ENCODE measurements around the gene RAMP1.
A peak's percentile ranks its signal among the peaks of the same experiment; 100 is the strongest.
"Not testable (repeated sequence)": the region's sequence is repeated elsewhere in the genome, so short reads cannot be mapped to it uniquely, and the experiment has no call there.

RAMP1 gene

DNA sequence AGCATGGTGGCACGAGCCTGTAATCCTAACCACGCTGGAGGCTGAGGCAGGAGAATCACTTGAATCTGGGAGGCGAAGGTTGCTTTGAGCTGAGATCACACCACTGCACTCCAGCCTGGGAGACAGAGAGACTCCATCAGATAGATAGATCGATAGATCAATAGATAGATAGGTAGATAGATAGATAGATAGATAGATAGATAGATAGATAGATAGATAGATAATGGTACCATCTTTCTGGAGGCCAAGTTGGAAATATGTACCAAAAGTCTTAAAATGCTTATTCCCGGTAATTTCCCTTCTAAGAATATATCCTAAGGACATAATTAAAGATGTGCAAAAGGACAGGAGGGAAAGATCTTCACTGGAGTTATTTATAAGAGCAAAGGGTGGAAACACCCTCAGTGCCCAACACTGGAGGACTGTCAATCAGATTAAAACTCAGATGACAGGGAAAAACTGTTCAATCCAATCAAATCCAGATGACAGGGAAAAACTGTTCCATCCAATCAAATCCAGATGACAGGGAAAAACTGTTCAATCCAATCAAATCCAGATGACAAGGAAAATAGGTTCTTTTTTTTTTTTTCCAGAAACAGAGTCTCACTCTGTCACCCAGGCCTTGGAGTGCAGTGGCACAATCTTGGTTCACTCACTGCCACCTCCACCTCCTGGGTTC lies 58.4 kb downstream of the RAMP1 start:
- ATAC-seq: no peak
- DNase-seq: no peak

DNA sequence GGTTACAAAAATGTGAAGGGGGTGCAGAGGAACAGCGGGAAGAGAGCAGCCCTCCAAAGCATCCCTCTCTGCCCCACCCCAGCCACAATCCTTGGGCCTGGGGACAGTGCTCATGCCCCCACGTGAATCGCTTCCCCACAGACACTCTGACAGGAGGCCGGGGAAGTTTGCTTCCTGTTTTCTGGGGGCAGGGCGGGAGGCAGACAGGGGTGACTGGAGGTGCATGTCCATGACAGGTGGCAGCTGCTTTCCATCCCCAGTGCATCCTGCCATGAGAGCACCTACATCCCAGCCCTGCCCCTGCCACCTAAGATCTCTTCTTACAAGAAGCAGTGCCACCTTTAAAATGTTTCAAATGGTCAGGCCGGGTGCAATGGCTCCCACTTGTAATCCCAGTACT lies 60.2 kb downstream of the RAMP1 start:
- DNase-seq (no peak), ATAC-seq (no peak)

DNA sequence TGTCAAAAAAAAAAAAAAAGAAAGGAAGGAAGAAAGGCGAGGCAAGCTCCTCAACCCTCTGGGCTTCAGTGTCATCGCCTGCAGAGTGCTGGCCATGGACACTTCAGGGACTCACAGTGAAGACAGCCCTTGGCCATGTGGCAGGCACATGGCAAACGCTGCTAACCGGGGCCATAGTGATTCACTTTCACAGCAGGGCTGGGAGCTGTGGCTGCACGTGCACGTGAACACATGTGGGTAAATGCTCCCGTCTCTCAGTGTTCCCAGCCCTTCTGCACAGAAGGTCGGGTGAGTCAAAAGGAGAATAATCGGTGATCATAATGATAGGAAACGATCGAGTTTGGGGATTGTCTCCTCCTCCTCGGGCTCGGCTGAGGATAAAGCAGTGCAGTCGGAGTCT lies 61.2 kb downstream of the RAMP1 start:
- DNase-seq: no peak
- no peak for ATAC-seq

DNA sequence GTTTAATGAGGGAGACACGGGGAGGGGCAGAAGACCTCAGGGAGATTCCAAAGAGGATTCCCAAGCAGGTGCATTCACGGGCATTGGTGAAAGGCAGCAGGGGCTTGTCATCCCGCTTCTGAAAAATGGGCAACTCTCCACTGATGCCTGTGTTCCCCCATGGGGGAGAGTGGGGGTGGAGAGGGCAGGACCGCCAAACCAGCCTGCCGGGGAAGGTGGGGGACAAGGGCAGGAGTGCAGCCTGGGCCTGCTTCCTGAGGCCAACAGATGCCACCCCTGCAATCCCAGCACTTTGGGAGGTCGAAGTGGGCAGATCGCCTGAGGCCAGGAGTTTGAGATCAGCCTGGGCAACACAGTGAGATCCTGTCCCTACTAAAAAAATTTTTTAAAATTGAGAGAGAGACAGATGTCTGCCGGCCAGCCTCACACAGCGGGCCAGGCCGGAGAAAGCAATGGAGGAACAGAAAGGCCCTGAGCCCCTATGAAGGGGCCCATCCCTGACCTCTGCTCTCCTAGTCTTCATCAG lies 62.6 kb downstream of the RAMP1 start:
- no peak for DNase-seq
- ATAC-seq: no peak

DNA sequence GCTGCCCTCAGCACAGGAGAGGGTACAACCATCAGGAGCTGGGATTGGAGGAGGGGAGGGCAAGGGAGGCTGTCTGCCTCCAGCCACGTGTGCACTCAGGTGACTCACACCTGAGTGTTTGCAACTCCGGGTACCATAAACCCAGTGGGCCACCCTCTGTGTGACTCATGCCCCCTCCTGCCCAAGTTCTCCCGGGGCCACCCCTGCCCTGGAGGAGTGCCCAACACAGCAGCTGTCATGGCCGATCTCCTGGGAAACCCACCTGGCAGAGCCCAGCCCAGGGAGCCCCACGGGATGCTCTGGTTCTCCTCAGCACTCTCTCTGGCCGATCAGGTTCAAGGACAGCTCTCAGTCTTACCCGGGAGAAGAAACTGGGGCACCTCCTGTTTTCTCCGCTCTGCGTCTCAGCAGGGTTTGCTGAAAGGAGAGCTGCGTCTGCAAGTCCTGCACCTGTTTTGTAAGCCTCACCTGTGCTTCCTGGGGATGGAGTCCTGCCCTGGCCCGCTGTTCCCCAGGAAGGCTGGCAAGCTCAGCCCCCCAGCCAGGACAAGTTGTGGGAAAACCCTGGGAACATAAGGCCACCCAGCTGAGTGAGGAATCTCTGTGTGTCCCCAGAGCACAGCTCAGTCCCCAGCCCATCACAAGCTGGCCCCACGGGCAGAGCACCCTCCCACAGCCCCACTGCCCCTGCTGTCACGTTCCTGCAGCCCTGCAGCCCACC lies 63.4 kb downstream of the RAMP1 start:
- ATAC-seq (peak; percentile 50), DNase-seq (peak; percentile 38)

DNA sequence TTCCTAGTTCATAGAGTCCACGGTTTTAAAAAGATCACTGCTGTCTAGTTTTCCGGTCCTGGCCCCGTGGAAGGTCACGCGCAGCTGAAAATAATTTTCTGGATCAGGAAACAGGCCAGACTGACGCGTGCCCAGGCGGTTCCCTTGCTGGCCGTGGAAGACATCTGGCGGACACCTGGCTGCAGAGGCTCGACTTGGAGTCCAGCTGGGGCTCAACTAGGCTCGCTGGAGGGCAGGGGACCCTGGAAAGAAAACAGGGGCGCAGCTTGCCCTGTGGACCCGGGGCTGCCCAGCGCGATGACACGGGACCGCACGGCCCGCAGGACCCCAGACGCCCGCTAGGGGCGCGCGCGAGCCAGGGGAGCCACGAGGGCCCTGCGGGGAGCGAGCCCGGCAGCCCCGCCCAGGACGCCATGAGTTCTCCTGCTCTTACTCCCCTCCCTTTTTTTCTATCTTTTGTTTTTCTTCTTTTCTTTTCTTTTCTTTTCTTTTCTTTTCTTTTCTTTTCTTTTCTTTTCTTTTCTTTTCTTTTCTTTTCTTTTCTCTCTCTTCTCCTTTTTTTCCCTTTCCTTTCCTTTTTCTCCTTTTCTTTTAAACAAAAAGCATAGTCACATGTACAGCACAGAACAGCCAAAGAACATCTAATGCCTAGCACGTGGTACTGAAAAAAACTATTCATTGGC lies 64.2 kb downstream of the RAMP1 start:
- peak; percentile 92 for DNase-seq
- ATAC-seq: peak; percentile 96

DNA sequence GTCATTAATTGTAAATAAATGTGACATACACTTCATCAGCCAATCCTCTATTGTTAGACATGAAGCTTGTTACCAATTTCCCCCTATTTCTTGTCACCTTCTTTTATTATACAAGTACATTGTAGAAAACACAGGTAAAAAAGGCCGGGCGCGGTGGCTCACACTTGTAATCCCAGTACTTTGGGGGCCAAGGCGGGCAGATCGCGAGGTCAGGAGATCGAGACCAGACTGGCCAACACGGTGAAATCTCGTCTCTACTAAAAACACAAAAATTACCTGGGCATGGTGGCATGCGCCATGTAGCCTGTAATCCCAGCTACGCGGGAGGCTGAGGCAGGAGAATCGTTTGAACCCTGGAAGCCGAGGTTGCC lies 64.7 kb downstream of the RAMP1 start:
- no peak for DNase-seq
- ATAC-seq: no peak

DNA sequence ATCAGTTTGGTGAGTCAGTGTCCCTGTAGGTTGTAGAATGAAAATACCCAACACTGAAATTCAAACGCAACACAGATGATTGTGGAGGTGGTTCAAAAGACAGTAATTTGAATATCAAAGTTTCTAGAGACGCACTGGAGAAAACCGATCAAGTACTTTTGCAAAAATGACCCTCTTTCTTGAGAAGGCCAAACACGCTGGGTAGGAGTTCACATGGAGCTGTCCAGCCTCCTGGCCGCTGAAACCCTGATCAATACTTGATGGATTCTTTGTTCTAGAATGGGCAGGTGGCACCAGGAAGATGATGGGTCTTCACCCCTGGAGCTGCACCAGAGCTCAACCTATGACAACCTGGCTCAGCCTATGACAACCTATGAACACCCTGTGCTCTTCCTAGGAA lies 67.7 kb downstream of the RAMP1 start:
- DNase-seq (no peak), ATAC-seq (no peak)

DNA sequence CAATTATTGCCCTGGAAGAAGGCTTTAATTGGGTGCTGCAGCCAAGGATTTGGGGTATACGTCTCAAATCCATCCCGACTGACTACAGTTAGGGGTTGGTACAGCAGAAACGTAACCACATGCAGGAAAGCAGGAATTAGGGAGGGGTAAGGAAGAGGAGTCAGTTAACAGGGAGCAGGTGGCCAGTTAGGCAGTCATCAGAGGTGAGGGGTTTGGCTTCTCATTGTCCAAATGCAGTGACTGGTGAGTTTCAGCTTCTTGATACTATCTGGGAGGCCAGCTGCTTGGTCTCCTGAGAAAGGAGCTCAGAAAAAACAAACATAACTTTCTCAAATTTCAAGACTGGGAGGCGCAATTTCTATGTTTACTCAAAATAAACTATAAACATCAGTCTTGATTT lies 68.6 kb downstream of the RAMP1 start:
- no peak for ATAC-seq
- DNase-seq: no peak

DNA sequence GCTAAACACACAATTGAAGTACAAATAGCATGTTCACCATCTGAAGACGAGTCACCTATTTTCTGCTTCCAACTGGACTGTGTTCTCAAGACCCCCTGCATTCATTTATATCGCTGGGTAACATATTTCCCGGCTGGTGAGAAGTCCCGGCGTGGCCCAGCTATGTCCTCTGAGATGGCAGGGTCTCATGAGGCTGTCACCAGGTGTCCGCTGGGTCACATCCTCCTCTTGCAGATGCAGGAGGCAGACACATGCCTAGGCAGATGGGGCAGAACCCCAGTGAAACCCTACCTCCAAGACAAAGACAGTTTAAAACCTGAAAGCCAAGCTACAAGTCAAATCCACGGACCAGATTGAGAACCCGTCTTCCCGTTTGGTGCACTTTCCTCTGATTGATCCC lies 70.6 kb downstream of the RAMP1 start:
- ATAC-seq (no peak), DNase-seq (no peak)

DNA sequence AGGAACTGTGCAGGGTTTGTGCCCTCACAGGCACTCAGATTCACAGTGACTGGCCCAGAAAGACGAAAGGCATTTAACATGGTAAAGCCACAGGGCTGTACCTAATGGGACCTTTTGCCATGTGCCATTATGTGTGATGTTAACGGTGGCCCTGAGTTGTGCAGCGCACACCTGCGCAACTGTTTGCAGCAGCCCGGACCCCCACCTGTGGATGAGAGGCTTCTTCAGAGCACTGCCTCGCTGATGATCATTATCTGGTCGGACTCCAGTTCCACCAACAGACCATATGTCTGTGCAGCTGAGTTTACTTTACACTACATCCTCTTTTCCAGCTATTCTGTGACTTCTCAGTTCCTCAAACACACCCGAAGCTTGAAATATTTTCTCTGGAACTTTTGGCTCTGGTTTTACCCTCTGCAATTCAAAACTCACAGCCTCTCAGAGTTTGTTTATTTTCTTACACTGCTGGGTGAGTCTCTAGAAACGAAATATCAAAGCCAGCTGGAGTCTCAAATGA lies 71.8 kb downstream of the RAMP1 start:
- no peak for DNase-seq
- ATAC-seq: no peak

DNA sequence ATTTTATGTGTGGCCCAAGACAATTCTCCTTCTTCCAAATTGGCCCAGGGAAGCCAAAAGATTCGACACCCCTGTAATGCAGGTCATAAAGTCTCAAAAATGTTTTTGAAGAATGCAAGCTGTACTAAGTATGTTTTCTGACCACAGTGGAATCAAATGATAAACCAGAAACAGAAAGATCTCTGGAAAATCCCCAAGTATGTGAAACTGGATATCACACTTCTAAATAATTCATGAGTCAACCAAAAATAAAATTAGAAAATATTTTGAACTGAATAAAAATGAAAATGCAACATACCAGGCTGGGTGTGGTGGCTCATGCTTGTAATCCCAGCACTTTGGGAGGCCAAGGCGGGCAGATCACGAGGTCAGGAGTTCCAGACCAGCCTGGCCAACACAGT lies 73.3 kb downstream of the RAMP1 start:
- ATAC-seq: peak; percentile 72
- DNase-seq: no peak

DNA sequence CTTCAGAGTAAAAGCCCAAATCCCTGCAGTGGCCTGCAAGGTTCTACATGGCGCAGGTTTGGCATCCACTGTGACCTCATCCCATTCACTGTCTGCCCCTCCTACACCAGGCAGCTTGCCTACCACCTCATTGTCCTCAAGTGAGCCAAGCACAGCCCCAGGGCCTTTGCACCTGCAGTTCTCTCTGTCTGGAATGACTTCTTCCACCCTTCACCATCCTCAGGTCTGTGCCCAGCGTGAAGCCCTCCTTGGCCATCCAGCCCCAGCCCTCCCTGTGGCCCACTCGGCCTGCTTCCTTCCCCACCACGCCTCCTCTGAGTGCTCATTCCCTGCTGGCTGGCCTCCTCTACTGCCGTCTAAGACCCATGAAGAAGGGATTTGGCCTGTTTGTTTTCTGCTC lies 74.8 kb downstream of the RAMP1 start:
- ATAC-seq (no peak), DNase-seq (no peak)

DNA sequence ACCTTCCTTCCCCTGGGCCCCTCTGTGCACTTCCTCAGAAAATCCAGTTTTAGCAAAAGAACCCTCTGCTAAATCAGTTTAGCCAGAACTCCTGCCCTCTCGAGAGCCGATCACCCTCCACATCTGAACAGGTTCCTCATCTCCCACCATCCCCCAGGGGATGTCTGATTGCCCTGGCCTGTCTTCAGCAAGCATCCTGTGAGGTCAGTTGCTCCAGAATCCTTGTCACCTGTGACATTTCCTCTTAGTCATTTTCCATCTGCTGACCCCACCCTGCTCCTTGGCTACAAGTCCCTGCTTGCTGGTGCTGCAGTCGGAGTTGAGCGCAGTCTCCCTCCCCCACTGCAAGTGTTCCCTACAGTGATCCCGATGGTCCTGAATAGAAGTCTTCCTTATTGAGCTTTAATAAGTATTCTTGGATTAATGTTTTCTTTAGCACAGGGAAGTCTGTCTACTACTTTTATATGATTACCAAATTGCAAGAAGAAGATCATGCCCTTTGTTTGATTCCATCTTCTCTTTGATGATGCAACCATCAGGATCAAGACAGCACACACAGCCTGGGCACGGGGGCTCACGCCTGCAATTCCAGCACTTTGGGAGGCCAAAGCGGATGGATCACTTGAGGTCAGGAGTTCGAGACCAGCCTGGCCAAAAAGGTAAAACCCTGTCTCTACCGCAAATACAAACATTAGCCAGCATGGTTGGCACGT lies 76.5 kb downstream of the RAMP1 start:
- ATAC-seq: no peak
- DNase-seq: no peak

DNA sequence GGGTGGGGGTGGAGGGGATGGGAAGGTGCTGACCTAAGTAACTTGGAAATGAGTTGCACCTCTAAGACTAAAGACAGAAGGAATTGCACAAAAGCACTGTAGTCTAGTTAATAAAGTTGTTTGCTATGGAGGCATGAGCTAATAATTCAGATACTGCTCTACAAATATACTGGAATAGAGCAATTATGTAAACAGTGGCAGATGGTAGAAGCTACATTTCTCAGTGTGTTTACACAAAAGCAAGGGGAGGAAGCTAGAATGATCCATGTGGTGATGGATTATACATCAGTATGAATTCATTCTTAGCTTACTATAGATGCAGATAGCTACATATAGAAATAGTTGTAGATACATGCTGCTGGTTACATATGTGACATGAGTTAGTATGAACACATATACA lies 79.8 kb downstream of the RAMP1 start:
- DNase-seq (no peak), ATAC-seq (no peak)

DNA sequence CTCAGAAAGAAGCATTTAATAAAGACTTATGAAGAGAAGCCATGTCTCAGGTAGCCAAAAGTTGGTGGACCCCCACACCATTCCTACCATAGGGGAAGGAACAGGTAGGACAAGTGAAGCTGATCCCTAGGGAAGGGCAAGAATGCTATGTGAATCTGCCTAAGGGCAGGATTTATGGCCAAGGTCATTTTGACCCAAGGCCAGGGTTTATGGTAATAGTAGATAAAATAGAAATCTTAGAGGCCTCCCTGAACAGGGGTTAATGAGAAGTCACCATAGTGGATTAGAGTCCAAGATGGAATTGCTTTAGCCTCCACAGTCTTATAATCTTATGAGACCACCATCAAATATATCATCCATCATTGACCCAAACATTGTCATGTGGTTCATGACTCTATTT lies 81.4 kb downstream of the RAMP1 start:
- DNase-seq (no peak), ATAC-seq (no peak)

DNA sequence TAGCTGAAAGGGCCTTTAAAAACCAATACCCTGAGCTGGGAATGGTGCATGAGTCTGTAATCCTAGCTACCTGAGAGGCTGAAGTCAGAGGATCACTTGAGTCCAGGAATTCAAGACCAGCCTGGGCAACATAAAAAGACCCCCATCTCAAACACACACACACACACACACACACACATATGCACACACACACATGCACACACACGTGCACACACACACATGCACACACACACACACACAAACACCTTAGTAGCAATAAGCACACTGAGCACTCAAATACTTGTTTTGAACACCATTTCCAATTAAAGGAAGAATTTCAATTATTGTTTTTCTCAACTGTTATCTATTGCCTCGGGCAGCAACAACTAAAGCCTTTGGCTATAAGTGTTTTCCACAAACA lies 81.8 kb downstream of the RAMP1 start:
- DNase-seq (no peak), ATAC-seq (no peak)

DNA sequence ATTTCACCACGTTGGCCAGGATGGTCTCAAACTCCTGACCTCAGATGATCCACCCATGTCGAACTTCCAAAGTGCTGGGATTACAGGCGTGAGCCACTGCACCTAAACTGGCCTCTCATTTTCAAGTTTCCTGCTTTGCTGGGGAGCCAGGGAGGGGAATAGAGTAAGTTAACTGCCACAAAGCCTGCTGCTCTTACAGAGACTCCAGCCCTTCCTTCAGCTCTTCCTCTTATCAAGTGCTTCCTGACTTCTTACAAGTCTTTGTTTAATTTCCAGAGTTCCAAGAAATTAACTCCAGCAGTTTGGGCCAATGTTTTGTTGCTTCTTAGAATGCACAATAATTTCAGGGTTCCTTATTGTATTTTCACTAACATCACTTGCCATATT lies 83.1 kb downstream of the RAMP1 start:
- no peak for DNase-seq

DNA sequence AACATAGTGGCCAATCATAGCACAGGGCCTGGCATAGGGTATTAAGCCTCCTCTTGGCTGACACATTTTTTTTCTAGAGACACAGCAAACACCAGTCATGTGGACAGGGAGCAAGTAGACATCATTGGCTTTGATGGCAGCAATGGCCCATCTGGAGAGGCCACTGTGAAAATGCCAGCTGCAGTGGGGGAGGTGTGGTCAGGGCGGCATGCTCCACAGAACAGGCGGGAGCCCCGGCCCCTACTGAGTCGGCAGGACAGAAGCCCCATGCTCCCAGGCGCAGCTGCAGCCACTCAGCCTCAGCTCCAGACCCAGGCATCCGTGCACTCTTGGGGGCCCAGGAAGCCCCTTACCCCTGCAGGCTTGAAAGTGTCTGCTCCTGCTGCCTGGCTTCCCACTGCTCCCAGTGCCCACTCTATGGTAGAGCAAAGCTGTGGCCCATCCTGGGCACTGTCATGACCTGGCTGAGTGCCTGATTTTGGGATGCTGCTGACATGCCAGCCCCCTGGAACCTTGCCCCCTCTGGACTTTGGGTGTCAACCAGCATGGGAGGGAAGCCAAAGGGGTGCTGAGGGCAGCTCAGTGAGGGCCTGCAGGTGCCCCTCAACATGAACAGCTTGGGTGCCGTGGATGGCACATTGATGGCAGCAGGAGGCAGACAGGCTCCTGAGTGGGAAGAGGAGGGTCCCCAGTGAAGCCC lies 84.1 kb downstream of the RAMP1 start:
- ATAC-seq (no peak), DNase-seq (no peak)

More for the DNA sequence above, 83.1 kb downstream of the RAMP1 start:
- ATAC-seq: no peak

DNA sequence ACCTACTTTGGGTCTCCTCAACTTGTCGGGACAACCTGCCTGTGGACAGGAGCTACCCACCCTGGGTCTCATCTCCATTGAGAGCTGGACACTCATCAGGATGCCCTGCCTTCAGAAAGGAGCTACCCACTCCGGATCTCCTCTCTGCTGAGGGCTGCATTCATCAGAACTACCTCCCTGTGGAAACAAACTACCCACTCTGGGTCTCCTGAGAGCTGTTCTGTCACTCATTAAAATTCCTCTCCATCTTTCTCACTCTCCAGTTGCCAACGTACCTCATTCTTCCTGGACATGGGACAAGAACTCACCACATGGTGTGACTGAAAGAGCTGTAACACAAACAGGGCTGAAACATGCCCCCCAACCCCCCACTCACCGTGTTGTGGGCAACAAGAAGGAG lies 84.9 kb downstream of the RAMP1 start:
- ATAC-seq: no peak
- DNase-seq: no peak

DNA sequence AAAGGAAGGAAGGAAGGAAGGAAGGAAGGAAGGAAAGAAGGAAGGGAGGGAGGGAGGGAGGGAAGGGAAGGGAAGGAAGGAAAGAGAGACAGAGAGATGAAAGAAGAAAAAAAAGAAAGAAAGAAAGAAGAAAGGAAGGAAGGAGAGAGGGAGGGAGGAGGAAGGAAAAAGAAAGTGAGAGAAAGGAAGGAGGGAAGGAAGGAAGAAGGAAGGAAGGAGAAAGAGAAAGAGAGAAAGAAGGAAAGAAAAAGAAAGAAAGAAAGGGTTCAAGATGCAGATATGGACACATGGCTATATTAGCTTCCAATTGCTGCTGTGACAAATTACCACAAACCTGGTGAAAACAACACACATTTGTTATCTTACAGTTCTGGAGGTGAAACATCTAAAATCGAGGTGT lies 87.0 kb downstream of the RAMP1 start:
- no peak for ATAC-seq
- DNase-seq: no peak

DNA sequence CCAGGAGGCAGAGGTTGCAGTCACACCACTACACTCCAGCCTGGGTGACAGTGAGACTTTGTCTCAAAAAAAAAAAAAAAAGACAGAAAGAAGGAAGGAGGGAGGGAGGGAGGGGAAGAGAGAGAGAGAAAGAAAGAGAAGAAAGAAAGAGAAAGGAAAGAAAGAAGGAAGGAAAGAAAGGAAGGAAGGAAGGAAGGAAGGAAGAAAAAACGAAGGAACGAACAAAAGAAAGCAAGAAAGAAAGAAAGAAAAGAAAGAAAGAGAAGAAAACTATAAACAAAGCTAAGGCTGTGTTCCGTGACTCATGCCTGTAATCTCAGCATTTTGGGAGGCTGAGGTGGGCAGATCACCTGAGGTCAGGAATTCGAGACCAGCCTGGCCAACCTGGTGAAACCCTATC lies 91.9 kb downstream of the RAMP1 start:
- not testable (repeated sequence) for DNase-seq, ATAC-seq
